Endothelial cell of umbilical vein (primary cell): ENCODE results near the gene SMAD5. TPM values are rescaled to one million over a fixed set of nuclear protein-coding genes. Genes with fewer than 3 reads are reported as not detected.

Source experiments
- BruUV-seq: library from RNA; stranded (reverse); fragments of 400-500 nt; replicated peaks from 2 replicates; lab custom pipeline; 2021; lab: Mats Ljungman, UMichigan
- CTCF ChIA-PET: fragments of 300-600, 350-600 bp; sonication (Branson Sonifier 250); formaldehyde crosslinking; loops from one replicate; lab custom pipeline; 2021; ENCODE audit warnings: antibody characterized with exemption, inconsistent platforms; lab: Charles Lee
- POLR2A ChIA-PET: fragments of 300-600, 350-600 bp; sonication (Branson Sonifier 250); formaldehyde crosslinking; loops from one replicate; lab custom pipeline; 2021; ENCODE audit warnings: antibody characterized with exemption, inconsistent platforms; lab: Charles Lee
- DNase-seq: peaks from one replicate; pipeline ENCODE4 v3.0.0-alpha.2; 2011; ENCODE audit warnings: low read depth, low spot score
- FAIRE-seq: peaks from 2 replicates; lab custom pipeline; 2011; peaks lifted over from hg19 to GRCh38; lab: Jason Lieb, UNC
- H2AFZ ChIP-seq: 2 replicates; pipeline ENCODE4 v1.6.0; 2012; ENCODE audit warnings: low read depth, low read length, control low read depth, inconsistent platforms
- H3K27ac ChIP-seq: 2 replicates; pipeline ENCODE4 v1.5.1; 2011; ENCODE audit warnings: low read depth, mild to moderate bottlenecking, control low read depth, low read length, moderate library complexity; ENCODE audit not compliant: insufficient read depth
- H3K27me3 ChIP-seq, 2 experiments: 2 replicates each; pipeline versions ENCODE4 v1.6.0 to v1.6.1; 2011; ENCODE audit warnings: low read length in 2 of 2, mixed read lengths in 1 of 2; ENCODE audit not compliant: control insufficient read depth in 2 of 2, insufficient read depth in 2 of 2
- H3K36me3 ChIP-seq, 2 experiments: 2 replicates in 1 of 2; 3 replicates in 1 of 2; pipeline ENCODE4 v1.5.1; 2011; ENCODE audit warnings: low read length in 2 of 2, mild to moderate bottlenecking in 1 of 2, moderate library complexity in 1 of 2; ENCODE audit not compliant: control insufficient read depth in 2 of 2, insufficient read depth in 2 of 2; ENCODE audit errors: extremely low read depth in 1 of 2
- H3K4me1 ChIP-seq: 3 replicates; pipeline ENCODE4 v1.5.1; 2011; ENCODE audit warnings: mild to moderate bottlenecking, low read length; ENCODE audit not compliant: control insufficient read depth, insufficient read depth; ENCODE audit errors: extremely low read depth
- H3K4me2 ChIP-seq: 2 replicates; pipeline ENCODE4 v1.6.1; 2011; ENCODE audit warnings: low read length, control low read depth, mixed read lengths; ENCODE audit not compliant: insufficient read depth
- H3K4me3 ChIP-seq, 3 experiments: fragments of 200-600 bp in 1 of 3; sonication (generic), shearing (Covaris generic) in 1 of 3; replicated peaks in 1 of 3; 2 replicates each; pipeline ENCODE4 v1.5.1; 2011 to 2016; ENCODE audit warnings: control low read depth in 3 of 3, low read length in 3 of 3, mild to moderate bottlenecking in 2 of 3, inconsistent platforms in 1 of 3, low read depth in 1 of 3, moderate library complexity in 1 of 3; ENCODE audit not compliant: insufficient read depth in 1 of 3
- H3K79me2 ChIP-seq: 2 replicates; pipeline ENCODE4 v1.6.0; 2012; ENCODE audit warnings: low read length, inconsistent platforms; ENCODE audit not compliant: control insufficient read depth, insufficient read depth
- H3K9ac ChIP-seq: replicated peaks from 2 replicates; pipeline ENCODE3; 2011; ENCODE audit warnings: low read length, control low read depth; ENCODE audit not compliant: insufficient read depth; ENCODE audit errors: extremely low read depth
- H3K9me1 ChIP-seq: replicated peaks from 3 replicates; pipeline ENCODE4 v1.6.0; 2011; ENCODE audit warnings: mild to moderate bottlenecking, low read length; ENCODE audit not compliant: control insufficient read depth, insufficient read depth; ENCODE audit errors: extremely low read depth
- H3K9me3 ChIP-seq: replicated peaks from 2 replicates; pipeline ENCODE4 v1.5.1; 2012; ENCODE audit warnings: low read length, inconsistent platforms; ENCODE audit not compliant: control insufficient read depth, insufficient read depth
- H4K20me1 ChIP-seq: replicated peaks from 2 replicates; pipeline ENCODE3; 2011; ENCODE audit warnings: mild to moderate bottlenecking, low read length; ENCODE audit not compliant: control insufficient read depth, insufficient read depth; ENCODE audit errors: extremely low read depth
- CTCF ChIP-seq, 2 donors: IDR thresholded peaks; 1 replicate in 1 of 2; 2 replicates in 1 of 2; pipeline ENCODE4 v1.5.1; 2011; ENCODE audit warnings: low read length in 2 of 2, mild to moderate bottlenecking in 2 of 2, moderate library complexity in 2 of 2, control low read depth in 1 of 2, inconsistent platforms in 1 of 2, low read depth in 1 of 2; ENCODE audit not compliant: insufficient read depth in 1 of 2; ENCODE audit errors: extremely low read depth in 1 of 2
- EZH2 ChIP-seq: IDR thresholded peaks from 2 replicates; pipeline ENCODE4 v1.6.1; 2012; ENCODE audit warnings: borderline replicate concordance, low read depth, mild to moderate bottlenecking, moderate library complexity, low read length, inconsistent platforms; ENCODE audit not compliant: severe bottlenecking
- FOS ChIP-seq: IDR thresholded peaks from 2 replicates; pipeline ENCODE4 v1.6.1; 2011; ENCODE audit warnings: mild to moderate bottlenecking, low read length, moderate library complexity, borderline replicate concordance; ENCODE audit not compliant: insufficient read depth
- GATA2 ChIP-seq: IDR thresholded peaks from 2 replicates; pipeline ENCODE4 v1.7.0; 2011; ENCODE audit warnings: low read depth, mild to moderate bottlenecking, moderate library complexity, mixed read lengths, low read length; ENCODE audit not compliant: insufficient read length, insufficient read depth
- JUN ChIP-seq: IDR thresholded peaks from 2 replicates; pipeline ENCODE4 v1.6.1; 2011; ENCODE audit warnings: borderline replicate concordance, low read depth; ENCODE audit not compliant: insufficient read length, insufficient read depth
- MAX ChIP-seq: IDR thresholded peaks from 2 replicates; pipeline ENCODE4 v1.6.1; 2011; ENCODE audit not compliant: insufficient read depth, insufficient read length
- MYC ChIP-seq: IDR thresholded peaks from one replicate; pipeline ENCODE4 v1.6.1; 2011; ENCODE audit warnings: mild to moderate bottlenecking, low read depth, low read length
- POLR2A ChIP-seq: IDR thresholded peaks from 2 replicates; pipeline ENCODE4 v1.6.1; 2012; ENCODE audit warnings: low read depth, mild to moderate bottlenecking, control low read depth, low read length
- POLR2AphosphoS5 ChIP-seq: IDR thresholded peaks from 2 replicates; pipeline ENCODE4 v1.6.1; 2012; ENCODE audit warnings: low read depth, mild to moderate bottlenecking, control low read depth, low read length, moderate library complexity; ENCODE audit not compliant: insufficient read depth
- dilution Hi-C: fragments of 300-500 bp; cut with MboI; formaldehyde crosslinking; loops from one replicate; pipeline ENCODE4 v1.15.0; 2019; ENCODE audit warnings: low sequenced_read_pairs; ENCODE audit not compliant: extremely low pct_ligation_motif_present
- intact Hi-C: fragments of 100-400 bp; cut with micrococcal nuclease; formaldehyde crosslinking; loops from one replicate; pipeline ENCODE4 v1.10.0; 2022
- polyA plus RNA-seq, 4 experiments: library from polyadenylated mRNA; depleted of rRNA in 3 of 4; stranded (reverse) in 3 of 4; unstranded in 1 of 4; fragments of >200 nt; gene quantifications; 2 replicates each; pipeline versions ENCODE4 v1.2.1 to v1.2.3, GENCODE V29; 2011 to 2012; ENCODE audit warnings: missing spikeins in 1 of 4
- total RNA-seq: library from RNA; stranded (reverse); gene quantifications from 2 replicates; pipeline ENCODE4 v1.2.3, GENCODE V29; 2021

The SMAD5 gene
- total and polyA plus RNA-seq, 2 donors (not counting 3 experiments of a cell fraction or from before 2014, with no cell fraction given): 26.0 to 66.0 TPM

GRCh38 chr5:136137497-136138220 lies 5.0 kb downstream of the SMAD5 start:
- dilution Hi-C loops (no loop called here), intact Hi-C loops (no loop called here)
- TF ChIP-seq MAX: no peak
- TF ChIP-seq GATA2: no peak
- TF ChIP-seq JUN: no peak
- TF ChIP-seq CTCF (IDR thresholded peaks at IDR 0.05; ENCODE audit: extremely low read depth in 1 of 2, insufficient read depth in 1 of 2, low read depth in 1 of 2, low read length in 2 of 2): no peak
- TF ChIP-seq POLR2AphosphoS5: no peak
- TF ChIP-seq MYC: no peak
- no peak for TF ChIP-seq FOS
- TF ChIP-seq EZH2: no peak
- TF ChIP-seq POLR2A: no peak
- BruUV-seq: no TSS peak
- no peaks in the 10 kb centered on the region for H3K9me3 ChIP-seq
- no peak overlapping the region for H3K27ac ChIP-seq
- peaks cover 8% of the 10 kb centered on the region for H3K9me1 ChIP-seq
- H2AFZ ChIP-seq: no peak overlapping the region
- no peak overlapping the region for H3K4me3 ChIP-seq
- H3K27me3 ChIP-seq: no peaks in the 10 kb centered on the region
- peaks cover 97% of the 10 kb centered on the region for H3K79me2 ChIP-seq
- H3K4me1 ChIP-seq: peaks cover 11% of the 10 kb centered on the region
- ChIA-PET CTCF (interaction anchor here (1.5 kb wide), 1 partner anchor 40 kb away, joined by 4 read pairs; no protein-coding TSS in a partner anchor), POLR2A (no interaction called here)
- DNase-seq: no peak
- no peak overlapping the region for H3K9ac ChIP-seq
- H3K4me2 ChIP-seq: no peak overlapping the region
- FAIRE-seq: no peak
- peaks cover 31% of the 10 kb centered on the region for H4K20me1 ChIP-seq
- H3K36me3 ChIP-seq: no peaks in the 10 kb centered on the region
